K562 (cell line): Measurements from ENCODE around the gene POU2F3. TPM values are rescaled to one million over a fixed set of nuclear protein-coding genes. Genes with fewer than 3 reads are reported as not detected.
A peak's percentile ranks its signal among the peaks of the same experiment; 100 is the strongest.

Experiments
- BCL6 ChIP-seq: fragments of 250-450 bp; sonication (Bioruptor Pico); IDR thresholded peaks from 2 replicates; pipeline ENCODE4 v1.4.0; 2020
- DIDO1 ChIP-seq: fragments of 450-650 bp; IDR thresholded peaks from 2 replicates; pipeline ENCODE4 v1.6.1; 2016; ENCODE audit warnings: low read depth, missing biosample characterization, missing genetic modification characterization
- ETV1 ChIP-seq: fragments of 450-650 bp; conservative IDR thresholded peaks from 2 replicates; pipeline ENCODE4 v1.6.1; 2016; ENCODE audit warnings: missing genetic modification characterization, control low read depth, low read depth, missing compliant biosample characterization
- KDM5B ChIP-seq: fragments of 200-600 bp; sonication (generic); IDR thresholded peaks from 2 replicates; pipeline ENCODE4 v1.6.1; 2012; ENCODE audit warnings: low read depth, mild to moderate bottlenecking, moderate library complexity, low read length, control low read depth, inconsistent platforms; ENCODE audit not compliant: insufficient replicate concordance
- NFRKB ChIP-seq: fragments of 450-650 bp; IDR thresholded peaks from 2 replicates; pipeline ENCODE4 v1.6.1; 2016; ENCODE audit warnings: low read depth
- PRDM10 ChIP-seq: fragments of 450-650 bp; IDR thresholded peaks from 2 replicates; pipeline ENCODE4 v1.6.1; 2018; ENCODE audit not compliant: partially characterized antibody
- RREB1 ChIP-seq: fragments of 250-450 bp; sonication (Bioruptor Pico); IDR thresholded peaks from 2 replicates; pipeline ENCODE4 v1.4.0; 2020
- SETDB1 ChIP-seq: IDR thresholded peaks from one replicate; pipeline ENCODE4 v1.6.1; 2012; ENCODE audit warnings: low read length, control low read depth, inconsistent platforms
- ZKSCAN8 ChIP-seq: fragments of 200-800 bp; sonication (Bioruptor generic); IDR thresholded peaks from 2 replicates; pipeline ENCODE4 v1.6.1; 2016; ENCODE audit warnings: missing genetic modification characterization, missing compliant biosample characterization
- ZNF140 ChIP-seq: fragments of 250-450 bp; sonication (Bioruptor Pico); IDR thresholded peaks from 2 replicates; pipeline ENCODE4 v1.8.0; 2021; ENCODE audit warnings: moderate library complexity, mild to moderate bottlenecking, inconsistent platforms
- polyA plus RNA-seq, 8 experiments: library from polyadenylated mRNA; depleted of rRNA in 4 of 8; stranded (reverse) in 5 of 8; unstranded in 3 of 8; fragments of >200 nt; fragmentation: Nextera tagmentation in 2 of 8; fragmentation: Illumina TruSeq in 1 of 8; extraction: Ambion mirVana in 2 of 8; extraction: Trizol in 1 of 8; gene quantifications; 2 replicates each; pipeline versions ENCODE4 v1.2.1 to v1.2.3, GENCODE V29; 2011 to 2014; ENCODE audit warnings: inconsistent platforms in 1 of 8, missing spikeins in 1 of 8
- total RNA-seq, 7 experiments: library from RNA; depleted of rRNA in 6 of 7; stranded (reverse); fragments of >200 nt in 6 of 7; fragmentation: Illumina TruSeq in 2 of 7; extraction: Trizol in 2 of 7; gene quantifications; 2 replicates each; pipeline versions ENCODE4 v1.2.1 to v1.2.3, GENCODE V29; 2011 to 2021; ENCODE audit warnings: low replicate concordance in 1 of 7
- TF ChIP-seq, protein P1 (sequence below): fragments of 450-650 bp; formaldehyde crosslinking; IDR thresholded peaks from 2 replicates; pipeline ENCODE4 v1.4.0; 2020; ENCODE audit warnings: mild to moderate bottlenecking
- TF ChIP-seq, protein P2 (sequence below): sonication (generic); formaldehyde crosslinking; IDR thresholded peaks from 2 replicates; pipeline ENCODE4 v1.8.0; 2022; ENCODE audit warnings: missing genetic modification reagents, mild to moderate bottlenecking, borderline replicate concordance

Gene POU2F3
- total and polyA plus RNA-seq, 9 of the 15 experiments (the other 6 are each of a cell fraction or from before 2014, with no cell fraction given) = not detected

- TF ChIP-seq RREB1 = 0 out of 2 replicates have a peak, but pooled peaks have one; percentile 35
- no peak for TF ChIP-seq ETV1 (tag)
- TF ChIP-seq DIDO1 = no peak
- TF ChIP-seq ZNF140 (CRISPR knock-in tag) = no peak
- no peak for TF ChIP-seq ZKSCAN8
- TF ChIP-seq, protein P1, sequence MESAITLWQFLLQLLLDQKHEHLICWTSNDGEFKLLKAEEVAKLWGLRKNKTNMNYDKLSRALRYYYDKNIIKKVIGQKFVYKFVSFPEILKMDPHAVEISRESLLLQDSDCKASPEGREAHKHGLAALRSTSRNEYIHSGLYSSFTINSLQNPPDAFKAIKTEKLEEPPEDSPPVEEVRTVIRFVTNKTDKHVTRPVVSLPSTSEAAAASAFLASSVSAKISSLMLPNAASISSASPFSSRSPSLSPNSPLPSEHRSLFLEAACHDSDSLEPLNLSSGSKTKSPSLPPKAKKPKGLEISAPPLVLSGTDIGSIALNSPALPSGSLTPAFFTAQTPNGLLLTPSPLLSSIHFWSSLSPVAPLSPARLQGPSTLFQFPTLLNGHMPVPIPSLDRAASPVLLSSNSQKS (CRISPR knock-in tag) = no peak
- TF ChIP-seq, protein P2, sequence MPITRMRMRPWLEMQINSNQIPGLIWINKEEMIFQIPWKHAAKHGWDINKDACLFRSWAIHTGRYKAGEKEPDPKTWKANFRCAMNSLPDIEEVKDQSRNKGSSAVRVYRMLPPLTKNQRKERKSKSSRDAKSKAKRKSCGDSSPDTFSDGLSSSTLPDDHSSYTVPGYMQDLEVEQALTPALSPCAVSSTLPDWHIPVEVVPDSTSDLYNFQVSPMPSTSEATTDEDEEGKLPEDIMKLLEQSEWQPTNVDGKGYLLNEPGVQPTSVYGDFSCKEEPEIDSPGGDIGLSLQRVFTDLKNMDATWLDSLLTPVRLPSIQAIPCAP (CRISPR knock-in tag) = no peak
- TF ChIP-seq KDM5B = no peak
- TF ChIP-seq PRDM10 = peak; percentile 34
- no peak for TF ChIP-seq SETDB1
- no peak for TF ChIP-seq BCL6
- no peak for TF ChIP-seq NFRKB
Observed at GRCh38 chr11:120324932-120325810, 85.2 kb downstream of the POU2F3 start, which contains the start of gene TLCD5 (continued).
